ENCODE results near the gene OR8S1. TPM values are rescaled to one million over a fixed set of nuclear protein-coding genes. Genes with fewer than 3 reads are reported as not detected.

Gene OR8S1
- total RNA-seq, 3 donors from 2014 or later, result not detected

Other genes with a start within 250 kb of the OR8S1 start
- gene ZNF641, start 174.7 kb upstream of the OR8S1 start, total RNA-seq, result 1 to 10 TPM; 4.3 to 8.3 (median 7.3) TPM
- not detected for gene ANP32D, start 53.1 kb upstream of the OR8S1 start, total RNA-seq
- gene C12orf54, start 43.1 kb upstream of the OR8S1 start, total RNA-seq, result not detected
- not detected for gene LALBA, start 44.4 kb downstream of the OR8S1 start, total RNA-seq
- 10 to 100 TPM; 47.9 to 68.1 (median 68.0) TPM for gene KANSL2, start 156.6 kb downstream of the OR8S1 start, total RNA-seq
- gene CCNT1, start 191.1 kb downstream of the OR8S1 start, total RNA-seq, result 10 to 100 TPM; 33.7 to 37.7 (median 35.9) TPM

All from activated T-cell treated with anti-CD3 and anti-CD28 coated beads, Interleukin-2, amount 50 U/mL, for 4 hours (primary cell).